Measurements from ENCODE around the gene NEK11.
"Not testable (repeated sequence)": the region's sequence is repeated elsewhere in the genome, so short reads cannot be mapped to it uniquely, and the experiment has no call there.

NEK11 gene

GRCh38 chr3:131299836-131300235 is 273.2 kb downstream of the NEK11 start:
- no peak for DNase-seq (ENCODE audit: low read depth in 2 of 2)

GRCh38 chr3:131303848-131304247 is 277.2 kb downstream of the NEK11 start:
- no peak for DNase-seq (ENCODE audit: low read depth in 2 of 2)

- DNase-seq (ENCODE audit: low read depth in 2 of 2), result no peak
These were observed 278.2 kb downstream of the NEK11 start for GRCh38 chr3:131304890-131305289.

- no peak for DNase-seq (ENCODE audit: low read depth in 2 of 2)
These were observed 279.6 kb downstream of the NEK11 start for GRCh38 chr3:131306242-131306641.

- DNase-seq (ENCODE audit: low read depth in 2 of 2), result no peak
These were observed 287.6 kb downstream of the NEK11 start for GRCh38 chr3:131314318-131314717.

GRCh38 chr3:131315162-131315561 is 288.5 kb downstream of the NEK11 start:
- no peak for DNase-seq (ENCODE audit: low read depth in 2 of 2)

- no peak for DNase-seq (ENCODE audit: low read depth in 2 of 2)
These were observed 291.0 kb downstream of the NEK11 start for GRCh38 chr3:131317667-131318066.

- no peak for DNase-seq (ENCODE audit: low read depth in 2 of 2)
These were observed 296.3 kb downstream of the NEK11 start for GRCh38 chr3:131323014-131323413.

- no peak for DNase-seq (ENCODE audit: low read depth in 2 of 2)
These were observed 297.1 kb downstream of the NEK11 start for GRCh38 chr3:131323792-131324191.

GRCh38 chr3:131324923-131325322 is 298.2 kb downstream of the NEK11 start:
- no peak for DNase-seq (ENCODE audit: low read depth in 2 of 2)

GRCh38 chr3:131326307-131326706 is 299.6 kb downstream of the NEK11 start:
- DNase-seq (ENCODE audit: low read depth in 2 of 2), result no peak

GRCh38 chr3:131328721-131329120 is 302.0 kb downstream of the NEK11 start:
- no peak for DNase-seq (ENCODE audit: low read depth in 2 of 2)

GRCh38 chr3:131329774-131330173 is 303.1 kb downstream of the NEK11 start:
- no peak for DNase-seq (ENCODE audit: low read depth in 2 of 2)

- not testable (repeated sequence) for DNase-seq (ENCODE audit: low read depth in 2 of 2)
These were observed 304.9 kb downstream of the NEK11 start for GRCh38 chr3:131331456-131332085.

GRCh38 chr3:131338948-131339640 is 312.4 kb downstream of the NEK11 start:
- DNase-seq (ENCODE audit: low read depth in 2 of 2), result no peak

GRCh38 chr3:131341761-131342160 is 315.1 kb downstream of the NEK11 start:
- DNase-seq (ENCODE audit: low read depth in 2 of 2), result no peak

- no peak for DNase-seq (ENCODE audit: low read depth in 2 of 2)
These were observed 322.2 kb downstream of the NEK11 start for GRCh38 chr3:131348911-131349310.

GRCh38 chr3:131349454-131349853 is 322.8 kb downstream of the NEK11 start:
- no peak for DNase-seq (ENCODE audit: low read depth in 2 of 2)

GRCh38 chr3:131349946-131350347 is 323.3 kb downstream of the NEK11 start:
- DNase-seq (ENCODE audit: low read depth in 2 of 2), result no peak

GRCh38 chr3:131350506-131350905 is 323.8 kb downstream of the NEK11 start:
- no peak for DNase-seq (ENCODE audit: low read depth in 2 of 2)

- DNase-seq (ENCODE audit: low read depth in 2 of 2), result no peak
These were observed 326.6 kb downstream of the NEK11 start for GRCh38 chr3:131353016-131353877.

GRCh38 chr3:131353986-131354385 is 327.3 kb downstream of the NEK11 start:
- no peak for DNase-seq (ENCODE audit: low read depth in 2 of 2)
